ENCODE results near the gene MYO1D.

Gene MYO1D

DNA sequence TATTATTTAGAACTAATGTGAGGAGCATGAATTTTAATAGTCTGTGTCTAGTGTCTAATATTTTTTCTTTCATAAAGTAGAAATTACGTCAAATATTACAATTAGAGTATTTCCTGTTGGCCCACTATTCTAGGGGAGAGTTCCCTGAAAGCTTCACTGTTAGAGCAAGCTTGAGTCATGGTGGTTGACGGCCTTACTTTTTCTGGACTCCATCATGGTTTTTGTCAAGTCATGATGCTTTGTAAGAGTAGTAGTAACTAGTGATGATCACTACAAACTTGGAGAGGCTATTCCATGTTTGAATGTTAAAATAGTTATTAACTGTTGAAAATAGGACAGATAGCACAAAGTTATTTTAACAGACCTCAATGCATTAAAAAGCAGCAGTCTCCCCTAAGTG lies 431.0 kb downstream of the MYO1D start:
- TF ChIP-seq, protein P1, sequence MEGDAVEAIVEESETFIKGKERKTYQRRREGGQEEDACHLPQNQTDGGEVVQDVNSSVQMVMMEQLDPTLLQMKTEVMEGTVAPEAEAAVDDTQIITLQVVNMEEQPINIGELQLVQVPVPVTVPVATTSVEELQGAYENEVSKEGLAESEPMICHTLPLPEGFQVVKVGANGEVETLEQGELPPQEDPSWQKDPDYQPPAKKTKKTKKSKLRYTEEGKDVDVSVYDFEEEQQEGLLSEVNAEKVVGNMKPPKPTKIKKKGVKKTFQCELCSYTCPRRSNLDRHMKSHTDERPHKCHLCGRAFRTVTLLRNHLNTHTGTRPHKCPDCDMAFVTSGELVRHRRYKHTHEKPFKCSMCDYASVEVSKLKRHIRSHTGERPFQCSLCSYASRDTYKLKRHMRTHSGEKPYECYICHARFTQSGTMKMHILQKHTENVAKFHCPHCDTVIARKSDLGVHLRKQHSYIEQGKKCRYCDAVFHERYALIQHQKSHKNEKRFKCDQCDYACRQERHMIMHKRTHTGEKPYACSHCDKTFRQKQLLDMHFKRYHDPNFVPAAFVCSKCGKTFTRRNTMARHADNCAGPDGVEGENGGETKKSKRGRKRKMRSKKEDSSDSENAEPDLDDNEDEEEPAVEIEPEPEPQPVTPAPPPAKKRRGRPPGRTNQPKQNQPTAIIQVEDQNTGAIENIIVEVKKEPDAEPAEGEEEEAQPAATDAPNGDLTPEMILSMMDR (IDR thresholded peaks at IDR 0.05; ENCODE audit: low read depth, low read length): no peak
- Histone ChIP-seq H3K9me3 (no peaks in the 10 kb centered on the region), H3K4me1 (no peaks in the 10 kb centered on the region), H3K27me3 (no peaks in the 10 kb centered on the region), H3K4me3 (ENCODE audit: low read depth, low read length) (peak overlapping the region; percentile 92), H3K36me3 (peaks cover 8% of the 10 kb centered on the region)
- no peak for DNase-seq

DNA sequence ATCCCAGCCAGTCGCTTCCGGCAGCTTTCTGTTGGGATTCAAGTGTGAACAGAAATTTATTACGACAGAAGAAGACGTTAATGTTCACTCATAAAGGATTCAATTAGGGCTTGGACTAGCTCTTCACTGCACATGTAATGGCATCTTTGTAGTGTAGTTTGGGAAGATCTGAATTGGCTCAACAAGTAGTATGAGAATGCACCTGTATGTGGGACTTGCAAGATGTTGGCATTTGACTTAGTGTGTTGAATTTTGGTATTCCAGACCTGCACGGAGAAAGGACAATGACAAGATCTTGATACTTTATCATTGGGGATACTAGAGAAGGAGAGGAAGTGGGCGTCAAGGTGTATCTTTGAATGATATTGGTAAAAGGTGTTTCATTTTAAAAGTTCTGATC lies 431.4 kb downstream of the MYO1D start:
- Histone ChIP-seq H3K4me3 (ENCODE audit: low read depth, low read length) (peak overlapping the region; percentile 92), H3K9me3 (no peaks in the 10 kb centered on the region), H3K4me1 (no peaks in the 10 kb centered on the region), H3K27me3 (no peaks in the 10 kb centered on the region), H3K36me3 (peaks cover 8% of the 10 kb centered on the region)
- TF ChIP-seq, protein P1 (IDR thresholded peaks at IDR 0.05; ENCODE audit: low read depth, low read length): no peak
- DNase-seq: no peak

DNA sequence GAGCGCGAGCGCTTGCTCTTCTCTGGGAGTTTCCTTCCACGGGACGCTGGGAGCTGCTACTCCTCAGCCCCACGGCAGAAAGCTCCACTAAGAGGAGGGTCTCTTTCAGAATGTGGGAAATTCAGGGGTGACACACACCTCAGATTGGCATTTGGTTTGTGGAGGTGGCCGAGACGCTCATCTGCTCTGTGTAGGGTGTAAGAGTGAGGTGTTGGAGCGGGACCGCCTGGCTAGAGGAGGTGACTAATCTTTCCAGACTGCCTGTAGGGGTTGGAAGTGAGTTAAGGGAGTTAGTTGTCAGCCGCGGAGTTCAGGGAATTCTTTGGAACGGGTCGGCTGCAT lies 431.9 kb downstream of the MYO1D start:
- no peaks in the 10 kb centered on the region for H3K4me1 ChIP-seq

DNA sequence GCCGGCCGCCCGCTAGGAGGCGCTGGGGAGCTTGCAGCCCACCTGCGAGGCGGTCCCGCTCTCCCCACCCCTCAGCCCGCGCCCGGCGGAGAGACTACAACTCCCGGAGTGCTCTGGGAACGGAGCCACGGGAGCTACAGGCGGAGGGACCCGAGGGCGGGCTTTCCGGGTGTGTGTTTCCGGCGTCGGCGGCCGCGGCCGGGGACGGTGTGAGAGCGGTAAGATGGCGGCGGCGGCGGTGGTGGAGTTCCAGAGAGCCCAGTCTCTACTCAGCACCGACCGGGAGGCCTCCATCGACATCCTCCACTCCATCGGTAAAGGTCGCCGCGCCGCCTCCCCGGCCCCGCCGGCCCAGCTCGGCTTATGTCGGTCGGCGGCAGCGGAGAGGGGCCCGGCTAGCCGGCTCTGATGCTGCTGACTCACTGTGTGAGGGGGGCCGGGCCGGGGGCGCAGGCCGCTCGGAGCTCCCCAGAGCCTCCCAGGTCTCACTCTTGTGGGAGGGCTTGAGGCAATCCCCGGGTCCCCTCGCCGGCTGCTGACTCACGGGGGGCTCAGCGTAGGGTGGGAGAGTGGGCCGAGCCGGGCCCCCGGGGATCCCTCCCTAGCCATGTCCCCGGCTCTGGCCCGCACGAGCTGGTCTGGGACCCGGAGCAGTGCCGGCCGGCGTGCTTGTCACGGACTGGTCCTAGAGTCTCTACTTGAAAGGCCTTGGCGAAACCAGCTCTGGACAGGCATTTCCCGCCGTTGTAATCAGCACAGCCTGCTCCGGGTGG lies 432.4 kb downstream of the MYO1D start, which contains the start of gene PSMD11:
Gene PSMD11 (plus strand): TSS at position 210 of the 773 bp plus-strand sequence. CDS start 14 bp downstream, at position 224.
- Histone ChIP-seq H3K4me1 (no peaks in the 10 kb centered on the region), H3K4me3 (ENCODE audit: low read depth, low read length) (peak within 1 kb of the TSS; percentile 92), H3K9me3 (no peaks in the 10 kb centered on the region), H3K27me3 (no peaks in the 10 kb centered on the region), H3K36me3 (peaks cover 8% of the 10 kb centered on the region)
- peak; percentile 95 for DNase-seq
- TF ChIP-seq, protein P1 (IDR thresholded peaks at IDR 0.05; ENCODE audit: low read depth, low read length): peak; percentile 63

More for the DNA sequence above, 431.9 kb downstream of the MYO1D start:
- DNase-seq: no peak
- Histone ChIP-seq H3K36me3 (peaks cover 8% of the 10 kb centered on the region), H3K9me3 (no peaks in the 10 kb centered on the region), H3K27me3 (no peaks in the 10 kb centered on the region), H3K4me3 (ENCODE audit: low read depth, low read length) (peak overlapping the region; percentile 92)
- TF ChIP-seq, protein P1 (IDR thresholded peaks at IDR 0.05; ENCODE audit: low read depth, low read length): no peak

DNA sequence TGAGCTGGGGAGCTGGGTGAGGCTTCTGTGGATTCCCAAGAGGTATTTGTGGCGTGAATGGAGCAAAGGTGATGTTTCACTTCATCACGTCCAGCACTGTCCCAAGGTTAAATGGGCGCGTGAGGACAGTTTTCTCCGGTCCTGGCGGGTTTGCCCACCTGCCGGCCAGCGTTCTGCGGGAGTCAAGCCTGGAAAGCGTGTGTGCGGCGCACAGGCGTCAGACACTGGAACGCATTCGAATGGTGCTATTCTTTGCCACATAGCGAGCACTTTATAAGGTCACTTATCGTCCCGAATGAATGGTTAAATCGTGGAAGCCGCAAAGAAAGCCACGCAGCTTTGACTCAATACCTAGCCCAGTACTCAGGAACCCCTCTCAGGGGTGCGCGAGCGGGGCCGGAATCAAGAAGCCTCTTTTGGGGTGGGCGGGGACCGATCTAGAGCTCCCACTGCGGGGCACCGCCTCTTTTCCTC lies 433.1 kb downstream of the MYO1D start:
- Histone ChIP-seq H3K27me3 (no peaks in the 10 kb centered on the region), H3K9me3 (no peaks in the 10 kb centered on the region), H3K4me1 (no peaks in the 10 kb centered on the region), H3K4me3 (ENCODE audit: low read depth, low read length) (peak overlapping the region; percentile 92), H3K36me3 (peaks cover 5% of the 10 kb centered on the region)
- no peak for DNase-seq
- TF ChIP-seq, protein P1 (IDR thresholded peaks at IDR 0.05; ENCODE audit: low read depth, low read length): no peak
